Loucy (cell line): Measurements from ENCODE around the gene SCIMP.

Experiments
- H2AFZ ChIP-seq: fragments of 200-600 bp; sonication (generic); 2 replicates; pipeline ENCODE4 v1.6.0; 2016; ENCODE audit warnings: antibody characterized with exemption, mild to moderate bottlenecking, low read length, moderate library complexity
- H3F3A ChIP-seq: fragments of 200-600 bp; 2 replicates; pipeline ENCODE4 v1.6.0; 2016; ENCODE audit warnings: antibody characterized with exemption, low read depth, mild to moderate bottlenecking
- H3K27me3 ChIP-seq: fragments of 200-600 bp; sonication (generic); 2 replicates; pipeline ENCODE4 v1.6.1; 2014; ENCODE audit warnings: low read length, mild to moderate bottlenecking; ENCODE audit not compliant: insufficient read depth, poor library complexity, severe bottlenecking
- H3K36me3 ChIP-seq: fragments of 200-600 bp; sonication (generic); 2 replicates; pipeline ENCODE4 v1.6.1; 2016; ENCODE audit warnings: low read length; ENCODE audit not compliant: insufficient read depth
- H3K4me1 ChIP-seq: fragments of 200-600 bp; sonication (generic); 2 replicates; pipeline ENCODE4 v1.5.1; 2014; ENCODE audit warnings: low read length, mild to moderate bottlenecking; ENCODE audit not compliant: insufficient read depth, poor library complexity, severe bottlenecking
- H3K4me2 ChIP-seq: fragments of 200-600 bp; sonication (generic); 2 replicates; pipeline ENCODE4 v1.6.0; 2014; ENCODE audit warnings: antibody characterized with exemption, low read length, low read depth, mild to moderate bottlenecking; ENCODE audit not compliant: poor library complexity, severe bottlenecking
- H3K4me3 ChIP-seq: fragments of 200-600 bp; sonication (generic); 2 replicates; pipeline ENCODE4 v1.5.1; 2014; ENCODE audit warnings: low read length, mild to moderate bottlenecking, mixed read lengths; ENCODE audit not compliant: poor library complexity, severe bottlenecking
- H3K79me2 ChIP-seq: fragments of 200-600 bp; sonication (generic); 2 replicates; pipeline ENCODE4 v1.6.1; 2014; ENCODE audit warnings: low read length; ENCODE audit not compliant: insufficient read depth
- H3K9ac ChIP-seq: fragments of 200-600 bp; sonication (generic); 2 replicates; pipeline ENCODE4 v1.6.0; 2014; ENCODE audit warnings: mild to moderate bottlenecking, low read depth, low read length, moderate library complexity; ENCODE audit not compliant: poor library complexity, severe bottlenecking
- H3K9me2 ChIP-seq: fragments of 200-600 bp; sonication (generic); replicated peaks from 2 replicates; pipeline ENCODE4 v1.6.1; 2016; ENCODE audit warnings: low read depth, low read length, mixed read lengths
- H3K9me3 ChIP-seq: fragments of 200-600 bp; sonication (generic); 2 replicates; pipeline ENCODE4 v1.6.1; 2014; ENCODE audit warnings: mild to moderate bottlenecking, antibody characterized with exemption, low read length, low read depth; ENCODE audit not compliant: insufficient read depth
- H4K20me1 ChIP-seq: fragments of 200-600 bp; sonication (generic); 2 replicates; pipeline ENCODE4 v1.6.0; 2014; ENCODE audit warnings: antibody characterized with exemption, low read length, mild to moderate bottlenecking; ENCODE audit not compliant: insufficient read depth, poor library complexity, severe bottlenecking
- CTCF ChIP-seq: fragments of 200-600 bp; sonication (generic); conservative IDR thresholded peaks from 2 replicates; pipeline ENCODE4 v1.5.1; 2014; ENCODE audit warnings: mild to moderate bottlenecking, antibody characterized with exemption, low read length
- EZH2phosphoT487 ChIP-seq: fragments of 200-600 bp; IDR thresholded peaks from 2 replicates; pipeline ENCODE4 v1.6.1; 2018; ENCODE audit warnings: antibody characterized with exemption, mild to moderate bottlenecking, moderate library complexity, borderline replicate concordance

The SCIMP gene

GRCh38 chr17:5260542-5260941 is 25.9 kb upstream of the SCIMP start:
- peaks cover 15% of the 10 kb centered on the region for H3K4me1 ChIP-seq
- TF ChIP-seq EZH2phosphoT487 = no peak
- no peak for TF ChIP-seq CTCF
- H2AFZ ChIP-seq = no peak overlapping the region
- H4K20me1 ChIP-seq = no peaks in the 10 kb centered on the region
- no peaks in the 10 kb centered on the region for H3K9me3 ChIP-seq
- no peaks in the 10 kb centered on the region for H3K9me2 ChIP-seq
- H3F3A ChIP-seq = no peaks in the 10 kb centered on the region
- H3K36me3 ChIP-seq = no peaks in the 10 kb centered on the region
- no peaks in the 10 kb centered on the region for H3K27me3 ChIP-seq
- H3K4me3 ChIP-seq = no peak overlapping the region
- no peak overlapping the region for H3K9ac ChIP-seq
- no peak overlapping the region for H3K4me2 ChIP-seq
- H3K79me2 ChIP-seq = no peaks in the 10 kb centered on the region

GRCh38 chr17:5257124-5257523 is 22.5 kb upstream of the SCIMP start:
- Histone ChIP-seq H2AFZ (no peak overlapping the region), H3K9me2 (no peaks in the 10 kb centered on the region), H3K36me3 (no peaks in the 10 kb centered on the region), H3K9me3 (no peaks in the 10 kb centered on the region), H3F3A (no peaks in the 10 kb centered on the region), H3K4me3 (no peak overlapping the region), H3K9ac (no peak overlapping the region), H3K4me1 (peaks cover 23% of the 10 kb centered on the region), H3K27me3 (no peaks in the 10 kb centered on the region), H3K79me2 (no peaks in the 10 kb centered on the region), H3K4me2 (no peak overlapping the region), H4K20me1 (no peaks in the 10 kb centered on the region)
- TF ChIP-seq CTCF (no peak), EZH2phosphoT487 (no peak)

GRCh38 chr17:5254903-5255521 is 20.4 kb upstream of the SCIMP start:
- H2AFZ ChIP-seq = peak overlapping the region; percentile 88
- H3K36me3 ChIP-seq = no peaks in the 10 kb centered on the region
- no peak for TF ChIP-seq EZH2phosphoT487
- TF ChIP-seq CTCF = no peak
- H3K9me3 ChIP-seq = no peaks in the 10 kb centered on the region
- H3F3A ChIP-seq = no peaks in the 10 kb centered on the region
- peaks cover 23% of the 10 kb centered on the region for H3K4me1 ChIP-seq
- no peaks in the 10 kb centered on the region for H4K20me1 ChIP-seq
- peak overlapping the region; percentile 75 for H3K4me2 ChIP-seq
- no peaks in the 10 kb centered on the region for H3K27me3 ChIP-seq
- no peaks in the 10 kb centered on the region for H3K79me2 ChIP-seq
- H3K9me2 ChIP-seq = no peaks in the 10 kb centered on the region
- peak overlapping the region; percentile 68 for H3K9ac ChIP-seq
- peak overlapping the region; percentile 56 for H3K4me3 ChIP-seq
